Panc1 (cell line): ENCODE results near the gene MTG1. TPM values are rescaled to one million over a fixed set of nuclear protein-coding genes. Genes with fewer than 3 reads are reported as not detected.

ENCODE experiments used
- ATAC-seq: fragments of 200-7000 bp; cut with Tn5 transposase; 2 replicates; pipeline ENCODE4 v1.9.1; 2020; ENCODE audit warnings: mild to moderate bottlenecking, moderate library complexity
- BruUV-seq: library from RNA; stranded (reverse); fragments of 400-500 nt; replicated peaks from 2 replicates; lab custom pipeline; 2021; lab: Mats Ljungman, UMichigan
- CTCF ChIA-PET: fragments of 300-600 bp; sonication (Branson Sonifier 250); formaldehyde crosslinking; loops from one replicate; lab custom pipeline; 2022; ENCODE audit warnings: antibody characterized with exemption; lab: Charles Lee
- POLR2A ChIA-PET: fragments of 300-600 bp; sonication (Branson Sonifier 250); formaldehyde crosslinking; loops from one replicate; lab custom pipeline; 2022; ENCODE audit warnings: antibody characterized with exemption; lab: Charles Lee
- DNase-seq: peaks from one replicate; pipeline ENCODE4 v3.0.0-alpha.2; 2010; ENCODE audit warnings: low read depth, low spot score
- H3K27ac ChIP-seq: 2 replicates; pipeline ENCODE4 v1.5.1; 2011; ENCODE audit warnings: mild to moderate bottlenecking, low read length, inconsistent platforms
- H3K27me3 ChIP-seq: fragments of 200-500 bp; sonication (Bioruptor generic); 2 replicates; pipeline ENCODE4 v1.6.0; 2014; ENCODE audit warnings: low read length, inconsistent platforms; ENCODE audit not compliant: control insufficient read depth, insufficient read depth
- H3K36me3 ChIP-seq: fragments of 200-500 bp; sonication (Bioruptor generic); 2 replicates; pipeline ENCODE4 v1.5.1; 2014; ENCODE audit warnings: inconsistent platforms, mild to moderate bottlenecking, low read length, moderate library complexity; ENCODE audit not compliant: control insufficient read depth, insufficient read depth
- H3K4me1 ChIP-seq: 2 replicates; pipeline ENCODE4 v1.5.1; 2011; ENCODE audit warnings: inconsistent platforms, mild to moderate bottlenecking, low read length, moderate library complexity; ENCODE audit not compliant: control insufficient read depth, insufficient read depth
- H3K4me3 ChIP-seq, 2 experiments: 2 replicates each; pipeline ENCODE4 v1.5.1; 2011 to 2012; ENCODE audit warnings: low read depth in 2 of 2, low read length in 2 of 2, mild to moderate bottlenecking in 2 of 2, inconsistent platforms in 1 of 2, moderate library complexity in 1 of 2
- H3K9me3 ChIP-seq: fragments of 200-500 bp; sonication (Bioruptor generic); 2 replicates; pipeline ENCODE4 v1.5.1; 2014; ENCODE audit warnings: low read depth, mild to moderate bottlenecking, inconsistent platforms, low read length, moderate library complexity; ENCODE audit not compliant: control insufficient read depth, insufficient read depth
- CTCF ChIP-seq: fragments of 450-650 bp; IDR thresholded peaks from 2 replicates; pipeline ENCODE4 v1.5.1; 2017; ENCODE audit warnings: mild to moderate bottlenecking
- POLR2AphosphoS5 ChIP-seq: IDR thresholded peaks from 2 replicates; pipeline ENCODE4 v1.6.1; 2012; ENCODE audit warnings: mild to moderate bottlenecking, low read depth, low read length, moderate library complexity
- REST ChIP-seq, 2 experiments: IDR thresholded peaks; 2 replicates each; pipeline ENCODE4 v1.6.1; 2011 to 2012; ENCODE audit warnings: low read depth in 2 of 2, control low read depth in 1 of 2, low read length in 1 of 2, mild to moderate bottlenecking in 1 of 2, moderate library complexity in 1 of 2; ENCODE audit not compliant: insufficient read depth in 1 of 2
- SIN3A ChIP-seq: IDR thresholded peaks from 2 replicates; pipeline ENCODE4 v1.6.1; 2012; ENCODE audit warnings: low read depth, mild to moderate bottlenecking, low read length, moderate library complexity, borderline replicate concordance; ENCODE audit not compliant: insufficient read depth
- TCF7L2 ChIP-seq: IDR thresholded peaks from 2 replicates; pipeline ENCODE4 v1.6.1; 2011; ENCODE audit warnings: mild to moderate bottlenecking, low read depth, low read length, inconsistent platforms
- in situ Hi-C: cut with HindIII; loops from 2 replicates; pipeline ENCODE4 v1.10.0; 2016; ENCODE audit warnings: low sequenced_read_pairs, low pct_unique_long_range_greater_than_20kb
- intact Hi-C: fragments of 100-400 bp; cut with micrococcal nuclease; formaldehyde crosslinking; loops from one replicate; pipeline ENCODE4 v1.10.0; 2022; ENCODE audit not compliant: unreplicated experiment
- total RNA-seq: library from RNA; stranded (reverse); gene quantifications from one replicate; pipeline ENCODE4 v1.2.1, GENCODE V29; 2021; ENCODE audit not compliant: unreplicated experiment

MTG1 gene
- total RNA-seq, 1 experiment from 2014 or later: 96.4 TPM

GRCh38 chr10:133445268-133445732 lies 51.3 kb downstream of the MTG1 start:
- no peaks in the 10 kb centered on the region for H3K27me3 ChIP-seq
- no peak overlapping the region for H3K27ac ChIP-seq
- DNase-seq: no peak
- CTCF ChIA-PET: no interaction called here
- no peaks in the 10 kb centered on the region for H3K36me3 ChIP-seq
- no peaks in the 10 kb centered on the region for H3K4me1 ChIP-seq
- TF ChIP-seq TCF7L2 (no peak), REST (IDR thresholded peaks at IDR 0.05; ENCODE audit: insufficient read depth in 1 of 2, low read depth in 2 of 2, low read length in 1 of 2) (no peak), CTCF (no peak), SIN3A (no peak), POLR2AphosphoS5 (no peak)
- POLR2A ChIA-PET: no interaction called here
- ATAC-seq: no peak
- in situ Hi-C loops (no loop called here), intact Hi-C loops (no loop called here)
- no TSS peak for BruUV-seq
- H3K9me3 ChIP-seq: peaks cover 19% of the 10 kb centered on the region; the same call in 1 of the 2 replicates
- H3K4me3 ChIP-seq: no peak overlapping the region

- TF ChIP-seq CTCF: no peak
- TF ChIP-seq POLR2AphosphoS5: no peak
- no peak for TF ChIP-seq SIN3A
- TF ChIP-seq TCF7L2: no peak
- TF ChIP-seq REST (IDR thresholded peaks at IDR 0.05; ENCODE audit: insufficient read depth in 1 of 2, low read depth in 2 of 2, low read length in 1 of 2): no peak
- in situ Hi-C loops: no loop called here
- Histone ChIP-seq H3K9me3 (peaks cover 19% of the 10 kb centered on the region; the same call in 1 of the 2 replicates), H3K36me3 (no peaks in the 10 kb centered on the region), H3K27ac (no peak overlapping the region), H3K4me3 (no peak overlapping the region), H3K27me3 (no peaks in the 10 kb centered on the region), H3K4me1 (no peaks in the 10 kb centered on the region)
- intact Hi-C loops: no loop called here
- ChIA-PET CTCF (no interaction called here), POLR2A (no interaction called here)
- DNase-seq: no peak
- no TSS peak for BruUV-seq
- no peak for ATAC-seq
Observed at GRCh38 chr10:133445751-133446708, 52.1 kb downstream of the MTG1 start.
